H9 (cell line): ENCODE measurements around the gene NHSL1. TPM values are rescaled to one million over a fixed set of nuclear protein-coding genes. Genes with fewer than 3 reads are reported as not detected.

ENCODE experiments used
- DNase-seq: peaks from one replicate; pipeline ENCODE4 v3.0.0-alpha.2; 2017
- H2AFZ ChIP-seq: one replicate; pipeline ENCODE4 v1.6.1; 2013; ENCODE audit warnings: mild to moderate bottlenecking, low read length, control low read depth, moderate library complexity
- H2AK5ac ChIP-seq: 2 replicates; pipeline ENCODE4 v1.6.1; 2013; ENCODE audit warnings: low read length, control low read depth, mixed read lengths; ENCODE audit not compliant: insufficient read length
- H2BK120ac ChIP-seq: one replicate; pipeline ENCODE4 v1.6.1; 2013; ENCODE audit warnings: low read depth, mild to moderate bottlenecking, low read length, control low read depth, inconsistent platforms; ENCODE audit not compliant: poor library complexity, severe bottlenecking
- H2BK12ac ChIP-seq: 2 replicates; pipeline ENCODE4 v1.6.1; 2013; ENCODE audit warnings: low read length, control low read depth, mixed read lengths, low read depth; ENCODE audit not compliant: insufficient read length
- H2BK15ac ChIP-seq: 2 replicates; pipeline ENCODE4 v1.6.1; 2013; ENCODE audit warnings: low read depth, low read length, control low read depth
- H2BK20ac ChIP-seq: one replicate; pipeline ENCODE4 v1.6.1; 2013; ENCODE audit warnings: low read depth, mild to moderate bottlenecking, low read length, control low read depth, inconsistent platforms; ENCODE audit not compliant: poor library complexity, severe bottlenecking
- H2BK5ac ChIP-seq: 2 replicates; pipeline ENCODE4 v1.6.1; 2013; ENCODE audit warnings: low read length, control low read depth, mixed read lengths; ENCODE audit not compliant: insufficient read length
- H3K14ac ChIP-seq: 2 replicates; pipeline ENCODE4 v1.6.1; 2013; ENCODE audit warnings: low read length, control low read depth; ENCODE audit not compliant: insufficient read depth
- H3K18ac ChIP-seq: 2 replicates; pipeline ENCODE4 v1.6.1; 2013; ENCODE audit warnings: low read depth, mild to moderate bottlenecking, mixed read lengths, low read length, control low read depth; ENCODE audit not compliant: insufficient read length
- H3K23ac ChIP-seq: 2 replicates; pipeline ENCODE4 v1.6.1; 2013; ENCODE audit warnings: low read length, control low read depth, mixed read lengths, low read depth; ENCODE audit not compliant: insufficient read length
- H3K23me2 ChIP-seq: 2 replicates; pipeline ENCODE4 v1.6.1; 2013; ENCODE audit warnings: low read depth, mild to moderate bottlenecking, mixed read lengths, low read length, control low read depth; ENCODE audit not compliant: insufficient read length, poor library complexity, severe bottlenecking
- H3K27ac ChIP-seq: 2 replicates; pipeline ENCODE4 v1.5.1; 2013; ENCODE audit warnings: low read length, control low read depth, mixed read lengths, low read depth; ENCODE audit not compliant: insufficient read length
- H3K27me3 ChIP-seq: 2 replicates; pipeline ENCODE4 v1.6.1; 2013; ENCODE audit warnings: low read length, control low read depth, inconsistent platforms; ENCODE audit not compliant: insufficient read depth
- H3K4ac ChIP-seq: 2 replicates; pipeline ENCODE4 v1.6.1; 2013; ENCODE audit warnings: low read depth, mild to moderate bottlenecking, control low read depth, inconsistent platforms, low read length, moderate library complexity
- H3K4me1 ChIP-seq: 2 replicates; pipeline ENCODE4 v1.6.1; 2013; ENCODE audit warnings: low read length, control low read depth, inconsistent platforms; ENCODE audit not compliant: insufficient read depth
- H3K4me2 ChIP-seq: 2 replicates; pipeline ENCODE4 v1.6.1; 2013; ENCODE audit warnings: low read length, control low read depth, mixed read lengths; ENCODE audit not compliant: insufficient read length, insufficient read depth
- H3K56ac ChIP-seq: 2 replicates; pipeline ENCODE4 v1.6.1; 2013; ENCODE audit warnings: low read depth, mild to moderate bottlenecking, mixed read lengths, low read length, control low read depth; ENCODE audit not compliant: insufficient read length
- H3K79me1 ChIP-seq: 2 replicates; pipeline ENCODE4 v1.6.1; 2013; ENCODE audit warnings: low read depth, mild to moderate bottlenecking, moderate library complexity, low read length, control low read depth, inconsistent platforms; ENCODE audit not compliant: insufficient read depth, poor library complexity, severe bottlenecking
- H3K79me2 ChIP-seq: 2 replicates; pipeline ENCODE4 v1.6.1; 2013; ENCODE audit warnings: low read length, control low read depth, inconsistent platforms; ENCODE audit not compliant: insufficient read depth
- H3K9ac ChIP-seq: 2 replicates; pipeline ENCODE4 v1.6.1; 2013; ENCODE audit warnings: low read length, control low read depth, mixed read lengths; ENCODE audit not compliant: insufficient read length; ENCODE audit errors: extremely low read depth
- H3K9me3 ChIP-seq: one replicate; pipeline ENCODE4 v1.6.1; 2013; ENCODE audit warnings: low read depth, low read length, inconsistent platforms; ENCODE audit not compliant: control insufficient read depth
- H3T11ph ChIP-seq: one replicate; pipeline ENCODE4 v1.6.1; 2013; ENCODE audit warnings: mild to moderate bottlenecking, low read length, control low read depth, inconsistent platforms
- H4K20me1 ChIP-seq: one replicate; pipeline ENCODE4 v1.6.1; 2013; ENCODE audit not compliant: control insufficient read depth, insufficient read length, insufficient read depth
- H4K5ac ChIP-seq: 2 replicates; pipeline ENCODE4 v1.6.1; 2013; ENCODE audit warnings: low read depth, mild to moderate bottlenecking, mixed read lengths, low read length, control low read depth; ENCODE audit not compliant: insufficient read length
- H4K8ac ChIP-seq: replicated peaks from 2 replicates; pipeline ENCODE4 v1.6.1; 2013; ENCODE audit warnings: low read length, control low read depth, mixed read lengths, low read depth; ENCODE audit not compliant: insufficient read length
- H4K91ac ChIP-seq: 2 replicates; pipeline ENCODE4 v1.6.1; 2013; ENCODE audit warnings: low read depth, mild to moderate bottlenecking, moderate library complexity, mixed read lengths, low read length, control low read depth; ENCODE audit not compliant: insufficient read length
- H3K27ac Mint-ChIP-seq, 3 experiments: 2 replicates in 2 of 3; 3 replicates in 1 of 3; pipeline ENCODE4 v1.8.0; 2020 to 2021; ENCODE audit warnings: mixed read lengths in 3 of 3, mild to moderate bottlenecking in 1 of 3, moderate library complexity in 1 of 3
- H3K27me3 Mint-ChIP-seq: 2 replicates; pipeline ENCODE4 v1.8.0; 2021; ENCODE audit warnings: low read depth, mild to moderate bottlenecking, moderate library complexity, mixed read lengths
- H3K36me3 Mint-ChIP-seq, 3 experiments: 2 replicates in 2 of 3; 3 replicates in 1 of 3; pipeline ENCODE4 v1.8.0; 2020 to 2021; ENCODE audit warnings: low read depth in 3 of 3, mixed read lengths in 3 of 3; ENCODE audit not compliant: insufficient read depth in 1 of 3
- H3K4me1 Mint-ChIP-seq, 2 experiments: 2 replicates each; pipeline ENCODE4 v1.8.0; 2020; ENCODE audit warnings: mixed read lengths in 2 of 2
- H3K4me3 Mint-ChIP-seq, 2 experiments: 2 replicates in 1 of 2; 3 replicates in 1 of 2; pipeline ENCODE4 v1.8.0; 2020 to 2021; ENCODE audit warnings: mild to moderate bottlenecking in 2 of 2, mixed read lengths in 2 of 2, moderate library complexity in 1 of 2
- H3K9me3 Mint-ChIP-seq, 2 experiments: 2 replicates in 1 of 2; 3 replicates in 1 of 2; pipeline ENCODE4 v1.8.0; 2020; ENCODE audit warnings: mild to moderate bottlenecking in 2 of 2, mixed read lengths in 2 of 2, moderate library complexity in 1 of 2
- CTCF ChIP-seq: fragments of 200-600 bp; sonication (generic); conservative IDR thresholded peaks from 3 replicates; pipeline ENCODE4 v1.8.0; 2021; ENCODE audit warnings: antibody characterized with exemption, mild to moderate bottlenecking
- WGBS: extraction: QIAGEN DNeasy Blood & Tissue Kit; methylation state at CpG from one replicate; pipeline ENCODE4 v1.1.7; 2013; ENCODE audit warnings: missing lambda C conversion rate, low lambda C conversion rate, mixed read lengths; ENCODE audit not compliant: insufficient read length; ENCODE audit errors: extremely low coverage; 5-methylcytosine and 5-hydroxymethylcytosine counted together
- total RNA-seq: library from RNA; stranded (reverse); gene quantifications from 2 replicates; pipeline ENCODE4 v1.2.1, GENCODE V29; 2021

The NHSL1 gene
- total RNA-seq, 1 experiment from 2014 or later: 28.7 TPM

GRCh38 chr6:138545621-138545980, 46.3 kb upstream of the NHSL1 start:
- Histone ChIP-seq H3K4me2 (no peak overlapping the region), H3K27ac (no peak overlapping the region), H2BK120ac (no peak overlapping the region), H2BK20ac (no peak overlapping the region), H3T11ph (no peak overlapping the region), H2AFZ (no peak overlapping the region), H3K4ac (no peak overlapping the region), H2AK5ac (no peak overlapping the region), H3K9ac (no peak overlapping the region), H3K79me2 (no peaks in the 10 kb centered on the region; the same call in 1 of the 2 replicates), H2BK15ac (no peak overlapping the region), H4K20me1 (no peaks in the 10 kb centered on the region), H3K56ac (no peak overlapping the region), H3K23ac (no peak overlapping the region), H3K4me1 (peaks cover 10% of the 10 kb centered on the region; the same call in 1 of the 2 replicates), H3K14ac (no peak overlapping the region), H4K5ac (no peak overlapping the region), H4K91ac (no peak overlapping the region), H2BK5ac (no peak overlapping the region), H3K79me1 (no peaks in the 10 kb centered on the region), H3K23me2 (no peaks in the 10 kb centered on the region), H3K9me3 (no peaks in the 10 kb centered on the region), H4K8ac (no peak overlapping the region), H3K18ac (no peak overlapping the region), H3K27me3 (no peaks in the 10 kb centered on the region), H2BK12ac (no peak overlapping the region)
- WGBS: no CpG with 5 or more reads among the region's 6 CpGs
- Mint-ChIP-seq H3K36me3 (no peaks in the 10 kb centered on the region), H3K27ac (peak overlapping the region; percentile 74 to 91 (median 77); a peak in 6 of 7 replicates), H3K9me3 (no peaks in the 10 kb centered on the region), H3K4me1 (peaks cover 44 to 52% of the 10 kb centered on the region in 2 experiments), H3K4me3 (peak overlapping the region; percentile 31 to 33; a peak in 3 of 5 replicates), H3K27me3 (no peaks in the 10 kb centered on the region)
- TF ChIP-seq CTCF: no peak
- DNase-seq: peak; percentile 86
